Caco-2 (cell line): ENCODE data around the gene AP1S3. TPM values are rescaled to one million over a fixed set of nuclear protein-coding genes. Genes with fewer than 3 reads are reported as not detected.

Source experiments
- BruUV-seq: library from RNA; stranded (reverse); fragments of 400-500 nt; replicated peaks from 2 replicates; lab custom pipeline; 2021; lab: Mats Ljungman, UMichigan
- CTCF ChIA-PET: fragments of 300-600 bp; sonication (Branson Sonifier 250); formaldehyde crosslinking; loops from one replicate; lab custom pipeline; 2022; ENCODE audit warnings: antibody characterized with exemption; lab: Charles Lee
- POLR2A ChIA-PET: fragments of 300-600 bp; sonication (Branson Sonifier 250); formaldehyde crosslinking; loops from one replicate; lab custom pipeline; 2022; ENCODE audit warnings: antibody characterized with exemption; lab: Charles Lee
- DNase-seq, 2 experiments: peaks; one replicate each; pipeline versions ENCODE4 v3.0.0 to v3.0.0-alpha.2; 2020 to 2022
- H3K27me3 ChIP-seq: replicated peaks from 2 replicates; pipeline ENCODE4 v1.6.0; 2011; ENCODE audit warnings: low read length; ENCODE audit not compliant: control insufficient read depth, insufficient read depth
- H3K36me3 ChIP-seq: 2 replicates; pipeline ENCODE4 v1.5.1; 2011; ENCODE audit warnings: low read length; ENCODE audit not compliant: control insufficient read depth, insufficient read depth
- H3K4me1 ChIP-seq: fragments of 250-450 bp; sonication (Bioruptor Pico); 2 replicates; pipeline ENCODE4 v1.5.1; 2020; ENCODE audit warnings: mild to moderate bottlenecking
- H3K4me3 ChIP-seq: 2 replicates; pipeline ENCODE4 v1.5.1; 2011; ENCODE audit warnings: low read depth, mild to moderate bottlenecking, control low read depth, low read length
- H3K9me3 ChIP-seq: fragments of 250-450 bp; sonication (Bioruptor Pico); 2 replicates; pipeline ENCODE4 v1.5.1; 2020; ENCODE audit warnings: mild to moderate bottlenecking, moderate library complexity
- H3K27ac Mint-ChIP-seq: one replicate; pipeline ENCODE4 v1.8.0; 2022; ENCODE audit warnings: mixed read lengths; ENCODE audit not compliant: unreplicated experiment
- H3K27me3 Mint-ChIP-seq: one replicate; pipeline ENCODE4 v1.8.0; 2022; ENCODE audit warnings: mixed read lengths; ENCODE audit not compliant: insufficient read depth, unreplicated experiment
- H3K36me3 Mint-ChIP-seq: one replicate; pipeline ENCODE4 v1.8.0; 2022; ENCODE audit warnings: mild to moderate bottlenecking, mixed read lengths; ENCODE audit not compliant: insufficient read depth, unreplicated experiment
- H3K4me1 Mint-ChIP-seq: one replicate; pipeline ENCODE4 v1.8.0; 2022; ENCODE audit warnings: low read depth, mixed read lengths; ENCODE audit not compliant: unreplicated experiment
- H3K4me3 Mint-ChIP-seq: one replicate; pipeline ENCODE4 v1.8.0; 2022; ENCODE audit warnings: mild to moderate bottlenecking, moderate library complexity, mixed read lengths; ENCODE audit not compliant: unreplicated experiment
- H3K9me3 Mint-ChIP-seq: one replicate; pipeline ENCODE4 v1.8.0; 2022; ENCODE audit warnings: mixed read lengths; ENCODE audit not compliant: unreplicated experiment
- intact Hi-C: fragments of 100-400 bp; cut with micrococcal nuclease; formaldehyde crosslinking; loops from one replicate; pipeline ENCODE4 v1.10.0; 2022; ENCODE audit not compliant: unreplicated experiment
- total RNA-seq: library from RNA; stranded (reverse); gene quantifications from 2 replicates; pipeline ENCODE4 v1.2.3, GENCODE V29; 2022
- TF ChIP-seq, protein P1 (sequence below), 2 experiments: fragments of 200-600 bp in 1 of 2; IDR thresholded peaks; 1 replicate in 1 of 2; 2 replicates in 1 of 2; pipeline versions ENCODE4 v1.5.1 to v1.8.0; 2011 to 2022; ENCODE audit warnings: antibody characterized with exemption in 1 of 2, control low read depth in 1 of 2, inconsistent platforms in 1 of 2, low read depth in 1 of 2, low read length in 1 of 2, mild to moderate bottlenecking in 1 of 2, moderate library complexity in 1 of 2; ENCODE audit not compliant: insufficient read depth in 1 of 2, severe bottlenecking in 1 of 2, unreplicated experiment in 1 of 2

Gene AP1S3
- total RNA-seq, 1 experiment from 2014 or later: 180 TPM

DNA sequence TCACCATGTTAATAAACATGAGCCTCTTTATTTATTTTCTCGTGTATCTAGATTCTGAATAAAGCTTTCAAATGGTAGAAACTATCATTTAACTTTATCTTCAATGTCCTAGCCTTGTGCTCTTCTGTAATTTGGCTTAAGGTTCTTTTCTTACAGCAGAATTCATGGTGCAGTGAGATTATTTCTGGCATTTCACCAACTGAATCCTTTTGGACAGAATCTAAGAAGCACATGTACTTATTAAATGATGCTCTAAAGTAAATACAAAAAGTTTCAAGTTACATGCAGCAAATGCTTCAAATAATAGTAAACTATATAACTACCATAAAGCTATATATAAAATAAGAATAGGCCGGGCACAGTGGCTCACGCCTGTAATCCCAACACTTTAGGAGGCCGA lies 65.9 kb downstream of the AP1S3 start:
- H3K9me3 Mint-ChIP-seq: no peaks in the 10 kb centered on the region
- H3K9me3 ChIP-seq: no peaks in the 10 kb centered on the region
- H3K4me3 Mint-ChIP-seq: no peak overlapping the region
- H3K4me1 ChIP-seq: no peaks in the 10 kb centered on the region
- DNase-seq: no peak
- TF ChIP-seq, protein P1, sequence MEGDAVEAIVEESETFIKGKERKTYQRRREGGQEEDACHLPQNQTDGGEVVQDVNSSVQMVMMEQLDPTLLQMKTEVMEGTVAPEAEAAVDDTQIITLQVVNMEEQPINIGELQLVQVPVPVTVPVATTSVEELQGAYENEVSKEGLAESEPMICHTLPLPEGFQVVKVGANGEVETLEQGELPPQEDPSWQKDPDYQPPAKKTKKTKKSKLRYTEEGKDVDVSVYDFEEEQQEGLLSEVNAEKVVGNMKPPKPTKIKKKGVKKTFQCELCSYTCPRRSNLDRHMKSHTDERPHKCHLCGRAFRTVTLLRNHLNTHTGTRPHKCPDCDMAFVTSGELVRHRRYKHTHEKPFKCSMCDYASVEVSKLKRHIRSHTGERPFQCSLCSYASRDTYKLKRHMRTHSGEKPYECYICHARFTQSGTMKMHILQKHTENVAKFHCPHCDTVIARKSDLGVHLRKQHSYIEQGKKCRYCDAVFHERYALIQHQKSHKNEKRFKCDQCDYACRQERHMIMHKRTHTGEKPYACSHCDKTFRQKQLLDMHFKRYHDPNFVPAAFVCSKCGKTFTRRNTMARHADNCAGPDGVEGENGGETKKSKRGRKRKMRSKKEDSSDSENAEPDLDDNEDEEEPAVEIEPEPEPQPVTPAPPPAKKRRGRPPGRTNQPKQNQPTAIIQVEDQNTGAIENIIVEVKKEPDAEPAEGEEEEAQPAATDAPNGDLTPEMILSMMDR (IDR thresholded peaks at IDR 0.05; ENCODE audit: insufficient read depth in 1 of 2, low read depth in 1 of 2, low read length in 1 of 2, severe bottlenecking in 1 of 2, unreplicated experiment in 1 of 2): no peak
- intact Hi-C loops: no loop called here
- peaks cover 7% of the 10 kb centered on the region for H3K4me1 Mint-ChIP-seq
- H3K27me3 Mint-ChIP-seq: no peaks in the 10 kb centered on the region
- ChIA-PET CTCF (no interaction called here), POLR2A (no interaction called here)
- H3K36me3 ChIP-seq: no peaks in the 10 kb centered on the region; the same call in none of the 2 replicates
- H3K27me3 ChIP-seq: no peaks in the 10 kb centered on the region
- H3K4me3 ChIP-seq: no peak overlapping the region
- no TSS peak for BruUV-seq
- no peak overlapping the region for H3K27ac Mint-ChIP-seq
- peaks cover 92% of the 10 kb centered on the region for H3K36me3 Mint-ChIP-seq

DNA sequence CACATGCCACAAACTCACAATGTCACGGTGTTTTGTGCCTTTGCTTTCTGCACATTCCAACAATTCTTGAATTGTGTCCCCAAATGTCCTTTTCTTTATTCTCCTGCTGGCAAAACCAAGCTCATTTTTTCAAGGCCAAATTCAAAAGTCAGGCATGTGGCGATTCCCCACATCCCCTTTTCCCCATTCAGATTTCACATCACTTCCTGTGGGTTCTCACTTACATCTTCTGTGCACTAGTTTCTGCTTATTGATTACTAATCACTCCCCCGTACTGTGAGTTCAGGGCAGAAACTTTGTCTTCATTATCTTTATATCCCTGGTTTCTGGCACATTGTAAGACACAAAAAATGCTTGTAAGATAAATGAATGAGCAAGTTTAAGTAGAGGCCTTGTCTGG lies 69.2 kb downstream of the AP1S3 start:
- intact Hi-C loops: no loop called here
- no peaks in the 10 kb centered on the region for H3K27me3 ChIP-seq
- no peaks in the 10 kb centered on the region for H3K27me3 Mint-ChIP-seq
- CTCF ChIA-PET: no interaction called here
- BruUV-seq: no TSS peak
- TF ChIP-seq, protein P1 (IDR thresholded peaks at IDR 0.05; ENCODE audit: insufficient read depth in 1 of 2, low read depth in 1 of 2, low read length in 1 of 2, severe bottlenecking in 1 of 2, unreplicated experiment in 1 of 2): no peak
- H3K4me3 Mint-ChIP-seq: no peak overlapping the region
- H3K4me1 ChIP-seq: peaks cover 4% of the 10 kb centered on the region; the same call in 1 of the 2 replicates
- no peaks in the 10 kb centered on the region for H3K36me3 ChIP-seq
- no peaks in the 10 kb centered on the region for H3K9me3 ChIP-seq
- peaks cover under 1% of the 10 kb centered on the region for H3K4me1 Mint-ChIP-seq
- H3K36me3 Mint-ChIP-seq: peaks cover 89% of the 10 kb centered on the region
- peak overlapping the region; percentile 6 for H3K27ac Mint-ChIP-seq
- no peak overlapping the region for H3K4me3 ChIP-seq
- no peak for DNase-seq
- POLR2A ChIA-PET: no interaction called here
- H3K9me3 Mint-ChIP-seq: no peaks in the 10 kb centered on the region

- Histone ChIP-seq H3K4me1 (peaks cover 7% of the 10 kb centered on the region; the same call in 1 of the 2 replicates), H3K4me3 (no peak overlapping the region), H3K36me3 (no peaks in the 10 kb centered on the region), H3K27me3 (no peaks in the 10 kb centered on the region), H3K9me3 (no peaks in the 10 kb centered on the region)
- Mint-ChIP-seq H3K4me3 (no peak overlapping the region), H3K4me1 (peaks cover 9% of the 10 kb centered on the region), H3K36me3 (peaks cover 89% of the 10 kb centered on the region), H3K9me3 (no peaks in the 10 kb centered on the region), H3K27me3 (no peaks in the 10 kb centered on the region), H3K27ac (peak overlapping the region; percentile 2)
- CTCF ChIA-PET: interaction anchor here (0.5 kb wide), 1 partner anchor 165 kb away, joined by 5 read pairs; the partner anchor contains the start of gene SCG2
- no peak for DNase-seq
- BruUV-seq: no TSS peak
- TF ChIP-seq, protein P1 (IDR thresholded peaks at IDR 0.05; ENCODE audit: insufficient read depth in 1 of 2, low read depth in 1 of 2, low read length in 1 of 2, severe bottlenecking in 1 of 2, unreplicated experiment in 1 of 2): no peak
- intact Hi-C loops: no loop called here
- POLR2A ChIA-PET: no interaction called here
Observed at GRCh38 chr2:223767341-223767740, 70.0 kb downstream of the AP1S3 start.
